WTC11 (cell line): ENCODE results near the gene FAM120AOS. TPM values are rescaled to one million over a fixed set of nuclear protein-coding genes. Genes with fewer than 3 reads are reported as not detected.

Source experiments
- ATAC-seq: fragments of 200-7000 bp; cut with Tn5 transposase; 2 replicates; pipeline ENCODE4 v1.10.0; 2021; ENCODE audit warnings: mild to moderate bottlenecking, moderate library complexity
- Bru-seq: library from RNA; stranded (reverse); fragments of 400-500 nt; gene quantifications from one replicate; lab custom pipeline; 2021; lab: Mats Ljungman, UMichigan
- CTCF ChIA-PET: fragments of 300-600 bp; sonication (Branson Sonifier 250); formaldehyde crosslinking; loops from one replicate; lab custom pipeline; 2021; ENCODE audit warnings: antibody characterized with exemption; lab: Charles Lee
- POLR2A ChIA-PET: fragments of 350-600 bp; sonication (Branson Sonifier 250); formaldehyde crosslinking; loops from one replicate; lab custom pipeline; 2021; ENCODE audit warnings: antibody characterized with exemption; lab: Charles Lee
- DNase-seq: peaks from one replicate; pipeline ENCODE4 v3.0.0; 2021; ENCODE audit warnings: low spot score
- H3K27ac Mint-ChIP-seq: 2 replicates; pipeline ENCODE4 v1.8.0; 2021; ENCODE audit warnings: mixed read lengths
- H3K27me3 Mint-ChIP-seq: 2 replicates; pipeline ENCODE4 v1.8.0; 2021; ENCODE audit warnings: low read depth, mild to moderate bottlenecking, moderate library complexity, mixed read lengths
- H3K36me3 Mint-ChIP-seq: 2 replicates; pipeline ENCODE4 v1.8.0; 2021; ENCODE audit warnings: mixed read lengths
- H3K4me1 Mint-ChIP-seq: 2 replicates; pipeline ENCODE4 v1.8.0; 2022; ENCODE audit warnings: mixed read lengths
- H3K4me3 Mint-ChIP-seq: 2 replicates; pipeline ENCODE4 v1.8.0; 2021; ENCODE audit warnings: mild to moderate bottlenecking, moderate library complexity, mixed read lengths
- H3K9me3 Mint-ChIP-seq: 2 replicates; pipeline ENCODE4 v1.8.0; 2021; ENCODE audit warnings: mixed read lengths
- CREB1 ChIP-seq: sonication (generic); formaldehyde crosslinking; IDR thresholded peaks from 2 replicates; pipeline ENCODE4 v1.8.0; 2023; ENCODE audit warnings: mild to moderate bottlenecking, missing genetic modification reagents
- ETV6 ChIP-seq: sonication (generic); formaldehyde crosslinking; IDR thresholded peaks from 2 replicates; pipeline ENCODE4 v1.8.1; 2022; ENCODE audit warnings: mild to moderate bottlenecking, missing genetic modification reagents
- FOXJ3 ChIP-seq: sonication (generic); formaldehyde crosslinking; IDR thresholded peaks from 2 replicates; pipeline ENCODE4 v1.9.0; 2021; ENCODE audit warnings: missing genetic modification reagents, mild to moderate bottlenecking, borderline replicate concordance
- FOXK1 ChIP-seq: sonication (generic); formaldehyde crosslinking; IDR thresholded peaks from 2 replicates; pipeline ENCODE4 v1.8.0; 2022; ENCODE audit warnings: mild to moderate bottlenecking, moderate library complexity, missing genetic modification reagents
- FOXP1 ChIP-seq: sonication (generic); formaldehyde crosslinking; IDR thresholded peaks from 2 replicates; pipeline ENCODE4 v1.8.0; 2022; ENCODE audit warnings: missing genetic modification reagents, mild to moderate bottlenecking, moderate library complexity, borderline replicate concordance
- GABPB1 ChIP-seq: sonication (generic); formaldehyde crosslinking; IDR thresholded peaks from 2 replicates; pipeline ENCODE4 v1.8.1; 2023; ENCODE audit warnings: mild to moderate bottlenecking, missing genetic modification reagents
- GTF2I ChIP-seq: fragments of 250-450 bp; sonication (Bioruptor Pico); conservative IDR thresholded peaks from 2 replicates; pipeline ENCODE4 v1.4.0; 2021; ENCODE audit warnings: mild to moderate bottlenecking
- NFYB ChIP-seq: sonication (generic); formaldehyde crosslinking; conservative IDR thresholded peaks from 2 replicates; pipeline ENCODE4 v1.8.0; 2022; ENCODE audit warnings: low read depth, missing genetic modification reagents
- NR2C2 ChIP-seq: sonication (generic); formaldehyde crosslinking; IDR thresholded peaks from 2 replicates; pipeline ENCODE4 v1.8.0; 2022; ENCODE audit warnings: mild to moderate bottlenecking, missing genetic modification reagents
- OVOL2 ChIP-seq: fragments of 250-450 bp; sonication (Bioruptor Pico); IDR thresholded peaks from 2 replicates; pipeline ENCODE4 v1.9.0; 2021; ENCODE audit warnings: mild to moderate bottlenecking, borderline replicate concordance
- RORB ChIP-seq: fragments of 250-450 bp; sonication (Bioruptor Pico); IDR thresholded peaks from 2 replicates; pipeline ENCODE4 v1.9.0; 2021; ENCODE audit warnings: mild to moderate bottlenecking
- SMAD3 ChIP-seq: sonication (generic); formaldehyde crosslinking; IDR thresholded peaks from 2 replicates; pipeline ENCODE4 v1.8.0; 2022; ENCODE audit warnings: missing genetic modification reagents, mild to moderate bottlenecking, borderline replicate concordance
- SP1 ChIP-seq: sonication (generic); formaldehyde crosslinking; conservative IDR thresholded peaks from 2 replicates; pipeline ENCODE4 v1.8.1; 2022; ENCODE audit warnings: missing genetic modification reagents
- TEAD1 ChIP-seq: sonication (generic); formaldehyde crosslinking; IDR thresholded peaks from 2 replicates; pipeline ENCODE4 v1.8.0; 2022; ENCODE audit warnings: mild to moderate bottlenecking, missing genetic modification reagents
- ZBTB21 ChIP-seq: sonication (generic); formaldehyde crosslinking; IDR thresholded peaks from 2 replicates; pipeline ENCODE4 v1.8.1; 2023; ENCODE audit warnings: mild to moderate bottlenecking, missing genetic modification reagents, borderline replicate concordance
- ZNF232 ChIP-seq: sonication (generic); formaldehyde crosslinking; IDR thresholded peaks from 2 replicates; pipeline ENCODE4 v1.8.0; 2022; ENCODE audit warnings: mild to moderate bottlenecking, missing genetic modification reagents
- long read RNA-seq, 3 experiments: library from RNA in 1 of 3; library from capped mRNA in 1 of 3; library from polyadenylated mRNA in 1 of 3; unstranded in 2 of 3; stranded (forward) in 1 of 3; transcript quantifications; one replicate each; pipeline ENCODE4 v2.0.0, GENCODE V29; 2021
- total RNA-seq: library from RNA; stranded (reverse); gene quantifications from 3 replicates; pipeline ENCODE4 v1.2.3, GENCODE V29; 2021
- TF ChIP-seq, protein P1 (sequence below): sonication (generic); formaldehyde crosslinking; IDR thresholded peaks from 2 replicates; pipeline ENCODE4 v1.8.1; 2023; ENCODE audit warnings: mild to moderate bottlenecking, missing genetic modification reagents, moderate library complexity
- TF ChIP-seq, protein P2 (sequence below): sonication (generic); formaldehyde crosslinking; IDR thresholded peaks from 2 replicates; pipeline ENCODE4 v1.8.0; 2022; ENCODE audit warnings: mild to moderate bottlenecking, missing genetic modification reagents
- TF ChIP-seq, protein P3 (sequence below): sonication (generic); formaldehyde crosslinking; IDR thresholded peaks from 2 replicates; pipeline ENCODE4 v1.8.1; 2022; ENCODE audit warnings: missing genetic modification reagents, borderline replicate concordance
- TF ChIP-seq, protein P4 (sequence below): sonication (generic); formaldehyde crosslinking; IDR thresholded peaks from 2 replicates; pipeline ENCODE4 v1.8.0; 2022; ENCODE audit warnings: mild to moderate bottlenecking, missing genetic modification reagents
- TF ChIP-seq, protein P5 (sequence below): sonication (generic); formaldehyde crosslinking; IDR thresholded peaks from 2 replicates; pipeline ENCODE4 v1.8.0; 2023; ENCODE audit warnings: missing genetic modification reagents, mild to moderate bottlenecking, borderline replicate concordance

Gene FAM120AOS
- total RNA-seq (43.7 to 48.1 TPM (median 44.4 TPM) in 3 replicates), Bru-seq, nascent RNA (percentile 90 among the genes with signal in this experiment)
- long read RNA-seq, experiment 1, full-length matches to known transcripts, result 210 of 250 reads
- long read RNA-seq, experiment 1, partial matches to known transcripts, result 9 of 250 reads
- long read RNA-seq, experiment 1, other reads (novel, unspliced or antisense), result 31 of 250 reads
- long read RNA-seq, experiment 2, full-length matches to known transcripts, result 47 of 80 reads
- long read RNA-seq, experiment 2, partial matches to known transcripts, result 4 of 80 reads
- long read RNA-seq, experiment 2, other reads (novel, unspliced or antisense), result 29 of 80 reads
- long read RNA-seq, experiment 3, full-length matches to known transcripts, result 20 of 25 reads
- long read RNA-seq, experiment 3, partial matches to known transcripts, result 0 of 25 reads
- long read RNA-seq, experiment 3, other reads (novel, unspliced or antisense), result 5 of 25 reads

DNA sequence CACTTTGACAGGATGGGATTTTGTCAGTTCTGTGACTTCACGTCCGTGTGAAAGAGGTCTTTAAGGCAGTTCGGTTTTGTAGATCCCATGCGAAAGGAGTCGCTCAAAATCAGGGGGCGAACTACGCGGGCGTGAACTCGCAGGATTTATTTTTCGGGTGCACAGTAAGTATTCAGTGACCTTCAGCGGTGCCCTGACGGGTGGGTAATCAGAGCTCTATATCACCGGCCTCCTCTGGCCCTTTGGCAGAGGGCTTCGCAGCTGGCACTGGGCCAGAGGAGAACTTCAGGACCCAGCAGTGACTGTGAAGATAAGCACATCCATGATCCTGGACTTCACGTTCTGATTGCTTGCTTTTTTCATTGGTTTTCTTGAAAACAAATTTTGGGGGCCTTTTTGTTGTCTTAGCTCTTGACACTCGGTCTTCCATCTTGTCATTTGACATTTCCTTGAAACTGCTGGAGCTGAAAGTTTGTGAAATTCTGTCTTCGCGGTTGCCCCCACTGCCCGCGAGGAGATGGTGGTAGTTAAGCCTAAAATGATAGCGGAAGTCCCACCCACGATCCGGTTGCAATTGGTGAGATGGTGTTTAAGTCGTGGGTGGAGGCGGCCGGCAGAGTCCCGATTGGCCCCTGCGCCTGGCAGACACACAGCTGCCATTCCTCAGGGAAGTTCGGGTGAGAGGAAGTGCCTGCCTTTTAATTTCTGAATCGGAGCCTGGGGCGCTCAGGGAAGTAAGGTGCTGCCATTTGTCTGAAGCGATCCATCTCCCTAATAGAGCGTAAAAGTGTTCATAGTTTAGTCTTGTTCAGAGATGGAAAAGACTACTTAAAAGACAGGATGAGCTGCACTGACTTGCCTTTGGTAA lies at the start of gene FAM120AOS:
Gene FAM120AOS, minus strand, starts transcription at position 535 of the 868 bp plus-strand sequence. CDS start 872 bp downstream, outside the sequence.
- ChIA-PET CTCF (interaction anchor here (0.6 to 1.6 kb wide), 10 partner anchors 12 to 289 kb away, joined by 3 to 12 read pairs (median 3); no protein-coding TSS in a partner anchor), POLR2A (interaction anchor here (0.6 to 1.8 kb wide), 6 partner anchors 12 to 128 kb away, joined by 3 to 4 read pairs (median 4); no protein-coding TSS in a partner anchor)
- Mint-ChIP-seq H3K4me3 (peak within 1 kb of the TSS; percentile 90), H3K36me3 (peaks cover 18% of the 10 kb centered on the region), H3K27ac (peak within 1 kb of the TSS; percentile 81), H3K27me3 (no peaks in the 10 kb centered on the region), H3K4me1 (peaks cover 45% of the 10 kb centered on the region), H3K9me3 (no peaks in the 10 kb centered on the region)
- TF ChIP-seq CREB1 (CRISPR knock-in tag), result no peak
- 0 out of 2 replicates have a peak, but pooled peaks have one; percentile 40 for TF ChIP-seq TEAD1 (CRISPR knock-in tag)
- peak; percentile 49; the same call in 1 of the 2 replicates for TF ChIP-seq SP1 (CRISPR knock-in tag)
- TF ChIP-seq FOXJ3 (CRISPR knock-in tag), result no peak
- TF ChIP-seq, protein P1, sequence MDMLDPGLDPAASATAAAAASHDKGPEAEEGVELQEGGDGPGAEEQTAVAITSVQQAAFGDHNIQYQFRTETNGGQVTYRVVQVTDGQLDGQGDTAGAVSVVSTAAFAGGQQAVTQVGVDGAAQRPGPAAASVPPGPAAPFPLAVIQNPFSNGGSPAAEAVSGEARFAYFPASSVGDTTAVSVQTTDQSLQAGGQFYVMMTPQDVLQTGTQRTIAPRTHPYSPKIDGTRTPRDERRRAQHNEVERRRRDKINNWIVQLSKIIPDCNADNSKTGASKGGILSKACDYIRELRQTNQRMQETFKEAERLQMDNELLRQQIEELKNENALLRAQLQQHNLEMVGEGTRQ (CRISPR knock-in tag), result no peak
- no peak for TF ChIP-seq NR2C2 (CRISPR knock-in tag)
- TF ChIP-seq, protein P2, sequence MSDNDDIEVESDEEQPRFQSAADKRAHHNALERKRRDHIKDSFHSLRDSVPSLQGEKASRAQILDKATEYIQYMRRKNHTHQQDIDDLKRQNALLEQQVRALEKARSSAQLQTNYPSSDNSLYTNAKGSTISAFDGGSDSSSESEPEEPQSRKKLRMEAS (CRISPR knock-in tag), result peak; percentile 38; the same call in 1 of the 2 replicates
- TF ChIP-seq ZNF232, result no peak
- TF ChIP-seq NFYB, result peak; percentile 86
- TF ChIP-seq SMAD3 (CRISPR knock-in tag), result no peak
- no peak for TF ChIP-seq ETV6 (CRISPR knock-in tag)
- no peak for TF ChIP-seq GTF2I (CRISPR knock-in tag)
- TF ChIP-seq, protein P3, sequence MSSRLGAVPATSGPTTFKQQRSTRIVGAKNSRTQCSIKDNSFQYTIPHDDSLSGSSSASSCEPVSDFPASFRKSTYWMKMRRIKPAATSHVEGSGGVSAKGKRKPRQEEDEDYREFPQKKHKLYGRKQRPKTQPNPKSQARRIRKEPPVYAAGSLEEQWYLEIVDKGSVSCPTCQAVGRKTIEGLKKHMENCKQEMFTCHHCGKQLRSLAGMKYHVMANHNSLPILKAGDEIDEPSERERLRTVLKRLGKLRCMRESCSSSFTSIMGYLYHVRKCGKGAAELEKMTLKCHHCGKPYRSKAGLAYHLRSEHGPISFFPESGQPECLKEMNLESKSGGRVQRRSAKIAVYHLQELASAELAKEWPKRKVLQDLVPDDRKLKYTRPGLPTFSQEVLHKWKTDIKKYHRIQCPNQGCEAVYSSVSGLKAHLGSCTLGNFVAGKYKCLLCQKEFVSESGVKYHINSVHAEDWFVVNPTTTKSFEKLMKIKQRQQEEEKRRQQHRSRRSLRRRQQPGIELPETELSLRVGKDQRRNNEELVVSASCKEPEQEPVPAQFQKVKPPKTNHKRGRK, result no peak
- peak; percentile 40; the same call in 1 of the 2 replicates for TF ChIP-seq FOXK1 (CRISPR knock-in tag)
- ATAC-seq (peak; percentile 82), DNase-seq (peak; percentile 82)

DNA sequence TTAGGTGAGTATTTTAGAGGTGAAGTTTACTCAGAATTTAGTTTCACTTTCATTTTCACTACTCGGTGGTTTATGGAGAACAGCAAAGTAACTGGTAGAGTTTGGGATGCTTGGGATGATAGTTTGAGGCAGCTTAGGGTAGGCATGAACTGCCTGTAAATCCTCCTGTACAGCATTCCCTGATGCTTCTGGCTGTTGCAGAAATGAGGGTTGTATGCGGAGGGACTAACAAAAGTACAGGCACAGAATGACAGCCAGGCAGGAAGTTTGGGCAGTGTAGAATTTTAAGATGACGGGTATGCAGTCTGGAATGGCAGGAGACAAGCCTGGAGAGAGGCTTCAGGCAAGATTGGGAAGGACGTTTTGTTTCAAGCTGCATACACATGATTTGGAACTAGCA lies 48.0 kb upstream of the FAM120AOS start:
- TF ChIP-seq GABPB1 (CRISPR knock-in tag) (no peak), RORB (CRISPR knock-in tag) (no peak), FOXP1 (CRISPR knock-in tag) (no peak), OVOL2 (CRISPR knock-in tag) (no peak), FOXK1 (CRISPR knock-in tag) (no peak), ZBTB21 (CRISPR knock-in tag) (no peak)
- TF ChIP-seq, protein P4, sequence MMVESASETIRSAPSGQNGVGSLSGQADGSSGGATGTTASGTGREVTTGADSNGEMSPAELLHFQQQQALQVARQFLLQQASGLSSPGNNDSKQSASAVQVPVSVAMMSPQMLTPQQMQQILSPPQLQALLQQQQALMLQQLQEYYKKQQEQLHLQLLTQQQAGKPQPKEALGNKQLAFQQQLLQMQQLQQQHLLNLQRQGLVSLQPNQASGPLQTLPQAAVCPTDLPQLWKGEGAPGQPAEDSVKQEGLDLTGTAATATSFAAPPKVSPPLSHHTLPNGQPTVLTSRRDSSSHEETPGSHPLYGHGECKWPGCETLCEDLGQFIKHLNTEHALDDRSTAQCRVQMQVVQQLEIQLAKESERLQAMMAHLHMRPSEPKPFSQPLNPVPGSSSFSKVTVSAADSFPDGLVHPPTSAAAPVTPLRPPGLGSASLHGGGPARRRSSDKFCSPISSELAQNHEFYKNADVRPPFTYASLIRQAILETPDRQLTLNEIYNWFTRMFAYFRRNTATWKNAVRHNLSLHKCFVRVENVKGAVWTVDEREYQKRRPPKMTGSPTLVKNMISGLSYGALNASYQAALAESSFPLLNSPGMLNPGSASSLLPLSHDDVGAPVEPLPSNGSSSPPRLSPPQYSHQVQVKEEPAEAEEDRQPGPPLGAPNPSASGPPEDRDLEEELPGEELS, result no peak
- TF ChIP-seq, protein P5, sequence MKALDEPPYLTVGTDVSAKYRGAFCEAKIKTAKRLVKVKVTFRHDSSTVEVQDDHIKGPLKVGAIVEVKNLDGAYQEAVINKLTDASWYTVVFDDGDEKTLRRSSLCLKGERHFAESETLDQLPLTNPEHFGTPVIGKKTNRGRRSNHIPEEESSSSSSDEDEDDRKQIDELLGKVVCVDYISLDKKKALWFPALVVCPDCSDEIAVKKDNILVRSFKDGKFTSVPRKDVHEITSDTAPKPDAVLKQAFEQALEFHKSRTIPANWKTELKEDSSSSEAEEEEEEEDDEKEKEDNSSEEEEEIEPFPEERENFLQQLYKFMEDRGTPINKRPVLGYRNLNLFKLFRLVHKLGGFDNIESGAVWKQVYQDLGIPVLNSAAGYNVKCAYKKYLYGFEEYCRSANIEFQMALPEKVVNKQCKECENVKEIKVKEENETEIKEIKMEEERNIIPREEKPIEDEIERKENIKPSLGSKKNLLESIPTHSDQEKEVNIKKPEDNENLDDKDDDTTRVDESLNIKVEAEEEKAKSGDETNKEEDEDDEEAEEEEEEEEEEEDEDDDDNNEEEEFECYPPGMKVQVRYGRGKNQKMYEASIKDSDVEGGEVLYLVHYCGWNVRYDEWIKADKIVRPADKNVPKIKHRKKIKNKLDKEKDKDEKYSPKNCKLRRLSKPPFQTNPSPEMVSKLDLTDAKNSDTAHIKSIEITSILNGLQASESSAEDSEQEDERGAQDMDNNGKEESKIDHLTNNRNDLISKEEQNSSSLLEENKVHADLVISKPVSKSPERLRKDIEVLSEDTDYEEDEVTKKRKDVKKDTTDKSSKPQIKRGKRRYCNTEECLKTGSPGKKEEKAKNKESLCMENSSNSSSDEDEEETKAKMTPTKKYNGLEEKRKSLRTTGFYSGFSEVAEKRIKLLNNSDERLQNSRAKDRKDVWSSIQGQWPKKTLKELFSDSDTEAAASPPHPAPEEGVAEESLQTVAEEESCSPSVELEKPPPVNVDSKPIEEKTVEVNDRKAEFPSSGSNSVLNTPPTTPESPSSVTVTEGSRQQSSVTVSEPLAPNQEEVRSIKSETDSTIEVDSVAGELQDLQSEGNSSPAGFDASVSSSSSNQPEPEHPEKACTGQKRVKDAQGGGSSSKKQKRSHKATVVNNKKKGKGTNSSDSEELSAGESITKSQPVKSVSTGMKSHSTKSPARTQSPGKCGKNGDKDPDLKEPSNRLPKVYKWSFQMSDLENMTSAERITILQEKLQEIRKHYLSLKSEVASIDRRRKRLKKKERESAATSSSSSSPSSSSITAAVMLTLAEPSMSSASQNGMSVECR (CRISPR knock-in tag), result no peak
- POLR2A ChIA-PET, result no interaction called here
- H3K4me3 Mint-ChIP-seq, result no peak overlapping the region
- H3K4me1 Mint-ChIP-seq, result no peaks in the 10 kb centered on the region
- no peaks in the 10 kb centered on the region for H3K9me3 Mint-ChIP-seq
- CTCF ChIA-PET, result no interaction called here
- H3K36me3 Mint-ChIP-seq, result peaks cover 61% of the 10 kb centered on the region
- H3K27me3 Mint-ChIP-seq, result no peaks in the 10 kb centered on the region
- peak overlapping the region; percentile 4; the same call in 1 of the 2 replicates for H3K27ac Mint-ChIP-seq
- no peak for DNase-seq
- ATAC-seq, result no peak
